ENCODE results near the gene ECSIT. TPM values are rescaled to one million over a fixed set of nuclear protein-coding genes. Genes with fewer than 3 reads are reported as not detected.
A peak's percentile ranks its signal among the peaks of the same experiment; 100 is the strongest.

Gene ECSIT
- total RNA-seq, 1 donor, result 36.9 TPM

DNA sequence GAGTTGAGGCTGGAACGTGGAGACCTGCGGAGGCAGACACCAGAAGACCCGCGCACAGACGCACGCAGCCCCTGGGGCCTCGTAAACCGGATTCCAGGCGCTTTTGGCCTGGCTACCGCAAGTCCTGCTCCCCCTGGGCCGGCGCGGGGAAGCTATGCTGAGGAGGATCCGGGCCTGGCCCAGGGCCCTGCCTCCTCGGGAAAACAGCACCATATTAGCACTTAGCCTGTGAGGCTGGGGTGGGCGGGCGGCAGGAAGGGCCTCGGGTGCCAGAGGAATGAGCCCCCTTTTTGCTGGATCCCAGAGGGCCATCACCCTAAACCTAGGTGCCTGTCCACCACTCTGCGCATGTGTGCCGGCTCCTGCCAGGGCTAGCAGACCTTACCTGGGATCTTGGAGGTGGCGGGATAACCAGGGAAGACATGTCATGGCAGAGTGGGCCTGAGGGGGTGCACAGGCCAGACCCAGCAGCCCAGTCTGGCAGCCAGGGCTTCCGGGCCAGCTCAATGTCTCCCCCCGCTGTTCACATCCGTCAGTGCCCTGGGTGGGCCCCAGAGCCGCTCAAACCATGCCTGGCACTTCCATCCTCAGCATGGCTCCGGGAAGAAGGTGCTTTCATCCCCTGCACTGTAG lies 22.8 kb upstream of the ECSIT start:
- no peaks in the 10 kb centered on the region for H3K27me3 ChIP-seq (ENCODE audit: insufficient read depth, low read length)
- peaks cover 5% of the 10 kb centered on the region for H3K36me3 ChIP-seq (ENCODE audit: insufficient read depth, low read length)
- peaks cover 15% of the 10 kb centered on the region for H4K20me1 ChIP-seq (ENCODE audit: insufficient read depth, low read length)
- TF ChIP-seq, protein P1, sequence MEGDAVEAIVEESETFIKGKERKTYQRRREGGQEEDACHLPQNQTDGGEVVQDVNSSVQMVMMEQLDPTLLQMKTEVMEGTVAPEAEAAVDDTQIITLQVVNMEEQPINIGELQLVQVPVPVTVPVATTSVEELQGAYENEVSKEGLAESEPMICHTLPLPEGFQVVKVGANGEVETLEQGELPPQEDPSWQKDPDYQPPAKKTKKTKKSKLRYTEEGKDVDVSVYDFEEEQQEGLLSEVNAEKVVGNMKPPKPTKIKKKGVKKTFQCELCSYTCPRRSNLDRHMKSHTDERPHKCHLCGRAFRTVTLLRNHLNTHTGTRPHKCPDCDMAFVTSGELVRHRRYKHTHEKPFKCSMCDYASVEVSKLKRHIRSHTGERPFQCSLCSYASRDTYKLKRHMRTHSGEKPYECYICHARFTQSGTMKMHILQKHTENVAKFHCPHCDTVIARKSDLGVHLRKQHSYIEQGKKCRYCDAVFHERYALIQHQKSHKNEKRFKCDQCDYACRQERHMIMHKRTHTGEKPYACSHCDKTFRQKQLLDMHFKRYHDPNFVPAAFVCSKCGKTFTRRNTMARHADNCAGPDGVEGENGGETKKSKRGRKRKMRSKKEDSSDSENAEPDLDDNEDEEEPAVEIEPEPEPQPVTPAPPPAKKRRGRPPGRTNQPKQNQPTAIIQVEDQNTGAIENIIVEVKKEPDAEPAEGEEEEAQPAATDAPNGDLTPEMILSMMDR (IDR thresholded peaks at IDR 0.05; ENCODE audit: extremely low read depth, low read depth, low read length), result peak; percentile 49
- H3K79me2 ChIP-seq (ENCODE audit: insufficient read depth, low read length), result peaks cover 18% of the 10 kb centered on the region
- H3K4me3 ChIP-seq (ENCODE audit: insufficient read depth, low read length), result no peak overlapping the region
- no peaks in the 10 kb centered on the region for H3K4me1 ChIP-seq (ENCODE audit: insufficient read depth, low read length)
- H2AFZ ChIP-seq (ENCODE audit: low read length), result no peak overlapping the region
- no peaks in the 10 kb centered on the region for H3K9me3 ChIP-seq (ENCODE audit: low read depth, low read length)
- DNase-seq (ENCODE audit: insufficient read length, low spot score, missing footprints), result peak; percentile 90
- no peak overlapping the region for H3K27ac ChIP-seq (ENCODE audit: low read depth, low read length)
- no peak overlapping the region for H3K4me2 ChIP-seq (ENCODE audit: insufficient read depth, low read length)

DNA sequence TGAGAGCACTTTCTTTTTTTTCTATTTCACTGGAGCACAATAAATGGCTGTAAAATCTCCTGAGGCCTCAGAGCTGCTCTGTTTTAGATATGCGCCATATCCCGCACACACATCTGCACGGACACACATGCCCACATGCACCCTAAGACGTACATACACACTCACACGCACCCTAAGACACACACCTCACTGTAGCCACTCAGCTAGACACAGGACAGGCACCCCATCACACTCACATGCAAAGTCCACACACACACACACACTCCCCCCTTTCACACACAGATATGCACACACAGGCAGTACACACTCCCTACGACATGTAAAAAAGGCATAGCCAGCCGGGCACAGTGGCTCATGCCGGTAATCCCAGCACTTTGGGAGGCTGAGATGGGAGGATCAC lies 21.3 kb upstream of the ECSIT start:
- Histone ChIP-seq H3K4me2 (ENCODE audit: insufficient read depth, low read length) (no peak overlapping the region), H3K27ac (ENCODE audit: low read depth, low read length) (no peak overlapping the region), H3K9me3 (ENCODE audit: low read depth, low read length) (no peaks in the 10 kb centered on the region), H2AFZ (ENCODE audit: low read length) (no peak overlapping the region), H3K4me3 (ENCODE audit: insufficient read depth, low read length) (no peak overlapping the region), H3K36me3 (ENCODE audit: insufficient read depth, low read length) (peaks cover 2% of the 10 kb centered on the region), H3K4me1 (ENCODE audit: insufficient read depth, low read length) (no peaks in the 10 kb centered on the region), H3K27me3 (ENCODE audit: insufficient read depth, low read length) (no peaks in the 10 kb centered on the region), H4K20me1 (ENCODE audit: insufficient read depth, low read length) (peaks cover 4% of the 10 kb centered on the region), H3K79me2 (ENCODE audit: insufficient read depth, low read length) (peaks cover 4% of the 10 kb centered on the region)
- TF ChIP-seq, protein P1 (IDR thresholded peaks at IDR 0.05; ENCODE audit: extremely low read depth, low read depth, low read length), result no peak
- DNase-seq (ENCODE audit: insufficient read length, low spot score, missing footprints), result peak; percentile 83

DNA sequence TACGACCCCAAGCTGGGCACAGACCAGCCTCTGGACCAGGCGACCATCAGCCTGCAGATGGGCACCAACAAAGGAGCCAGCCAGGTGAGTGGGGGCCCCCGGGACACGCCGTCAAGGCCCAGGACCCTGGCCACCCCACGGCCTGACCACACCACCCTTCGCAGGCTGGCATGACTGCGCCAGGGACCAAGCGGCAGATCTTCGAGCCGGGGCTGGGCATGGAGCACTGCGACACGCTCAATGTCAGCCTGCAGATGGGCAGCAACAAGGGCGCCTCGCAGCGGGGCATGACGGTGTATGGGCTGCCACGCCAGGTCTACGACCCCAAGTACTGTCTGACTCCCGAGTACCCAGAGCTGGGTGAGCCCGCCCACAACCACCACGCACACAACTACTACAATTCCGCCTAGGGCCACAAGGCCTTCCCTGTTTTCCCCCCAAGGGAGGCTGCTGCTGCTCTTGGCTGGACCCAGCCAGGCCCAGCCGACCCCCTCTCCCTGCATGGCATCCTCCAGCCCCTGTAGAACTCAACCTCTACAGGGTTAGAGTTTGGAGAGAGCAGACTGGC lies 20.5 kb upstream of the ECSIT start:
- Histone ChIP-seq H3K27me3 (ENCODE audit: insufficient read depth, low read length) (no peaks in the 10 kb centered on the region), H3K36me3 (ENCODE audit: insufficient read depth, low read length) (no peaks in the 10 kb centered on the region), H3K27ac (ENCODE audit: low read depth, low read length) (no peak overlapping the region), H2AFZ (ENCODE audit: low read length) (no peak overlapping the region), H3K4me2 (ENCODE audit: insufficient read depth, low read length) (no peak overlapping the region), H3K4me3 (ENCODE audit: insufficient read depth, low read length) (no peak overlapping the region), H4K20me1 (ENCODE audit: insufficient read depth, low read length) (peaks cover 2% of the 10 kb centered on the region), H3K4me1 (ENCODE audit: insufficient read depth, low read length) (no peaks in the 10 kb centered on the region), H3K79me2 (ENCODE audit: insufficient read depth, low read length) (peaks cover 2% of the 10 kb centered on the region), H3K9me3 (ENCODE audit: low read depth, low read length) (no peaks in the 10 kb centered on the region)
- peak; percentile 71 for DNase-seq (ENCODE audit: insufficient read length, low spot score, missing footprints)
- TF ChIP-seq, protein P1 (IDR thresholded peaks at IDR 0.05; ENCODE audit: extremely low read depth, low read depth, low read length), result no peak

DNA sequence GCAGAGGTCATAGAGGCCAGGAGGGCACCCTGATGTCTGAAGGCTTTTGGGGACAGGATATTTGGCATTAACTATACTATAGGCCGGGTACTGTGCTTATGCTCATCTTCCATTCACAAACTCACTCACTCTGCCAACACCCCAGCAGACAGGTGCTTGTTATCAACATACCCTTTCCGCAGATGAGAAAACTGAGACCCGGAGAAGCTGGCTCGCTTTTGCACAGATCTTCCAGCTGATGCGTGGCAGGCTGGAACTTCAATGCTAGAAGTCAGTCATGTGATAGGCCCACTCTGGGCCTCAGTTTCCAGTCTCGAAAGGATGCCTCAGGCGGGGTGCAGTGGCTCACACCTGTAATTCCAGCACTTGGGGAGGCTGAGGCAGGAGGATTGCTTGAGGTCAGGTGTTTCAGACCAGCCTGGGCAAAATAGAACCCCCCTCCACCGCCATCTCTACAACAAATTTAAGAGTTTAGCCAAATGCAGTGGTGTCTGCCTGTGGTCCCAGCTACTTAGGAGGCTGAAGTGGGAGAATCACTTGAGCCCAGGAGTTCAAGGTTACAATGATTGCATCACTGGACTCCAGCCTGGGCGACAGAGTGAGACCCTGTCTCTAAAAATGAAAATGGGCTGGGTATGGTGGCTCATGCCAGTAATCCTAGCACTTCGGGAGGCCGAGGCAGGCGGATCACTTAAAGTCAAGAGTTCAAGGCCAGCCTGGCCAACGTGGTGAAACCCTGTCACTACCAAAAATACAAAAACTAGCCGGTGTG lies 19.2 kb upstream of the ECSIT start:
- Histone ChIP-seq H2AFZ (ENCODE audit: low read length) (no peak overlapping the region), H3K27me3 (ENCODE audit: insufficient read depth, low read length) (no peaks in the 10 kb centered on the region), H3K4me2 (ENCODE audit: insufficient read depth, low read length) (no peak overlapping the region), H3K4me1 (ENCODE audit: insufficient read depth, low read length) (no peaks in the 10 kb centered on the region), H3K9me3 (ENCODE audit: low read depth, low read length) (no peaks in the 10 kb centered on the region), H3K4me3 (ENCODE audit: insufficient read depth, low read length) (no peak overlapping the region), H3K36me3 (ENCODE audit: insufficient read depth, low read length) (no peaks in the 10 kb centered on the region), H3K79me2 (ENCODE audit: insufficient read depth, low read length) (no peaks in the 10 kb centered on the region), H4K20me1 (ENCODE audit: insufficient read depth, low read length) (no peaks in the 10 kb centered on the region), H3K27ac (ENCODE audit: low read depth, low read length) (no peak overlapping the region)
- TF ChIP-seq, protein P1 (IDR thresholded peaks at IDR 0.05; ENCODE audit: extremely low read depth, low read depth, low read length), result no peak
- peak; percentile 11 for DNase-seq (ENCODE audit: insufficient read length, low spot score, missing footprints)
